GM15510 (cell line): ENCODE results near the gene SYT2.

Experiments
- POLR2A ChIP-seq: IDR thresholded peaks from 3 replicates; pipeline ENCODE4 v1.6.1; 2011; ENCODE audit warnings: borderline replicate concordance; ENCODE audit not compliant: insufficient read length; ENCODE audit errors: extremely low read depth

SYT2 gene

GRCh38 chr1:202709276-202710041 lies 795 bp downstream of the SYT2 start:
- no peak for TF ChIP-seq POLR2A

- no peak for TF ChIP-seq POLR2A
Measured at GRCh38 chr1:202708456-202709275, 1.6 kb downstream of the SYT2 start.

- no peak for TF ChIP-seq POLR2A
Measured at GRCh38 chr1:202706851-202707250, 3.4 kb downstream of the SYT2 start.

DNA sequence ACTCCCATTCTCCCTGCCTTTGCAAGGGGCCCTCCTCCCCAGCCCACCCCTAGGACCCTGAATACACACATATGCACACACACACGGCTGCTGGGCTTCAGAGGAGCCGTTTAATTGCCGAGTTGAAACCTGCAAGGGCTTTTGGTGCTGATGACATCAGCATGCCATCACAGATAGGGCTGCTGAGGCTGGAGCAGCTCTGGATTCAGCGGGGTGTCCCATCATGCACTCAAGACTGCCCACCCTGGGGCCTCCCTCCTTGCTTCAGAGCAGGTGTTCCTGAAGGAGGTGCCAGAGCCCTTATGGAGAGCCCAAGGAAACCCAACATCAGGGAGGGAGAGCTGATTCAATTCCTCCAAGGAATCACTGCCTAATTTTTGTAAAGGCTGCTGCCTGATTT lies 5.7 kb downstream of the SYT2 start:
- no peak for TF ChIP-seq POLR2A

DNA sequence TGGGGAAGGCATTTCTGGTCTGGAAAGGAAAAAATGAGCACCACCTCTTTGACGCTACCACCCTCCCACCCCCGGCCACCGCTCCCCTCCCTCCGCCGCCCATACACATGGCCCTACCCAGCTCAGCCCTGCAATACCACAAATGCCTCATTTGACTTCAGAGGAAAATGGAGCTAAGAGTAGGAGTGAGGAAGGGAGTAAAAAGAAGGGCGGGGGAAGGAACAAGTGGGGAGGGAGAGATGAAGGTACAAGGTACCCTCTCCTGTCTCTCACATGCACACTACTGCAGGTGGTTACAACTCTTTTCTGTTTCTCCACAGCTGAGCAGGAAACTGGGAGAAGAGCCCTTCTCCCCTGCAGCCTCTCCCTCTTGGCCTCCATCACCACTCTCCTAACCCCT lies 7.1 kb downstream of the SYT2 start:
- TF ChIP-seq POLR2A, result no peak

DNA sequence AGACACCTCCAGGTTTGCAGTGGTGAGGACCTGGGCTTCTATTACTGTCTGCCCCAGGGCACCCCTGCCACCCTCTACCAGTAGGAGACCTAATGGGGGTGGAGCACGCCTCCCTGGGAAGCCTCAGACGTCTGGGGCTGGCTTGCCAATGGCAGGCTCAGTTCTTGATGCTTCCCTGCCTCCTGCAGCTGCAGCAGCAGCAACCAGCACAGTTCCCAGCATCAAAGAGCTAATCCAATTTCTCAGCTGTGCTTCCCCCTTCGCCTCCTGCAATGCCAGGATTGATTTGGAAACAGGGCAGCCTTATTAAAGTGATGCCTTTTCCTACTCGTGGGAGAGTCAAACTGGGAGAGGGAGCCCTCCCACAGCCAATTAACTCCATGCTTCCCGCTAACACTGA lies 8.2 kb downstream of the SYT2 start:
- no peak for TF ChIP-seq POLR2A

DNA sequence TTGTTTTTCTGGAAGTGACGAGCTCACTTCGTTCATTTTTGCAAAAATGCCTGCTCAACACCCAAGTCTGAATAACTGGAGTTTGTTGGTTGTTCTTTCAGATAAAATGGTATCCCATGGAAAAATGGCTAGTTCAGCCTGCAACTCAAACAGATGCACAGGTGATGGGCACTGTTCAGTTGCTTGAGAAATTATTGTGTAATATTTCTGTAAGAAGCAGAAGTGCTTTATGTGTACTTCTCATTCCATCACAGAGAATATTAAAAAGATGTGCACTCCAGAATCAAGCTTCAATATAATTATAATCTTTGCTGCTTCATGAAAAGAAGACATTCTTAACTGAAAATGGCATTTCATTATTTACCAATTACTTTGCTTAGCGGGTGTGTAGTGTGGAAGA lies 9.1 kb downstream of the SYT2 start:
- TF ChIP-seq POLR2A, result no peak

DNA sequence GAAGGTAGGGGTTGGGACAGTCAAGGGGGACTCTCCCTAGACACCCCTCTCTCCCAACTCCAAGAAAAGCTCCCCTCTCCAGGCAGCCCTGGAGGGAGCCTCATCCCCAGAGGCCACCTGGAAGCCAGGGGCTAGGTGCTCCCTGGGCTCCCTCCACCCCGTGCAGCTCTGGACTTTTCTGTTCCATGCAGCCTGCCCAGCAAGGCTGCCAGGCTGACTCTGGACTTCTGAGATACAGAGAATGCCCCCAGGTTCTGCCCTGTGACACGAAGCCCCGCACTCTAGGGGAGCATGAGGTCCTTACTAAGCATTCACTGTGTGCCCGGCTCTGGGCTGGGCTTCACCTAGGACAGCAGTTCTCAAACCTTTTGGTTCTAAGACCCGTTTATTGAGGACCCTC lies 10.2 kb downstream of the SYT2 start:
- TF ChIP-seq POLR2A, result no peak

DNA sequence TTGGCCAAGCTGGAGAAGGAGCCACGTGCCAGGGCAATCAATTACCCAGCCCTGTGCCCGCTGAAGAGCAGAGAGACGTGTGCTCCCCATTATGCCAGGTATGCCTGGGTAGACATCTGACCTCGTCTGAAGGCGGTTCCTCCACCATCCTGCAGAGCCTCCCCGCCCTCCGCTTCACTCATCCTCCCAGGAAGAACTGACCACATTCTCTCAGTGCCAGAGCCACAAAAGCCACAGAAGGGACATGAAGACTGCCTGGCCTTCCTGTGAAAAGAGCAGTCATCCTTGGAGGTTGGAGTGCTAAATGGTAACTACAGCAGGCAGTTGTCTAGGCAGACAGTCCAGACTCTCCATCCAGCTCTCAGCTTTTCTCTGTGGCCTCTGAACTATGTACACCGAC lies 12.0 kb downstream of the SYT2 start:
- no peak for TF ChIP-seq POLR2A

DNA sequence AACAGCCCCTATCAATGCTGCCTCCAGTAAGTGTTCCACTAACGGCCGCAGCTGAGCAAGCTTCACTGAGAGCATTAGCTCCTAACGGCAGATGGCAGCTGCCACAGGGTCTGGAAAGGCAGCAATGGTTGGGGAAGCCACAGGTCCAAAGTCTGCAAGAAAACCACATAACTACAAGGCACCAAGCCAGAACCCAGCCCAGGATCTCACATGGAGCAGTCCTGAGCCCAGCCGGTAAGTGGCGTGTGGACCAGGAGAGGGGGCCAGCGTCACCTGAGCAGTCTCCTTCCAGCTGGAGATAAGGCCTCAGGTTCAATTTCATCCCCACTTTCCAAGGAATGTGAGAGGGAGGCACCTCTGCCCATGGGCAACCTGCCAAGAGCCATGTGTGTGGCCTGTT lies 13.2 kb downstream of the SYT2 start:
- TF ChIP-seq POLR2A, result no peak

GRCh38 chr1:202694314-202694713 lies 15.9 kb downstream of the SYT2 start:
- no peak for TF ChIP-seq POLR2A

DNA sequence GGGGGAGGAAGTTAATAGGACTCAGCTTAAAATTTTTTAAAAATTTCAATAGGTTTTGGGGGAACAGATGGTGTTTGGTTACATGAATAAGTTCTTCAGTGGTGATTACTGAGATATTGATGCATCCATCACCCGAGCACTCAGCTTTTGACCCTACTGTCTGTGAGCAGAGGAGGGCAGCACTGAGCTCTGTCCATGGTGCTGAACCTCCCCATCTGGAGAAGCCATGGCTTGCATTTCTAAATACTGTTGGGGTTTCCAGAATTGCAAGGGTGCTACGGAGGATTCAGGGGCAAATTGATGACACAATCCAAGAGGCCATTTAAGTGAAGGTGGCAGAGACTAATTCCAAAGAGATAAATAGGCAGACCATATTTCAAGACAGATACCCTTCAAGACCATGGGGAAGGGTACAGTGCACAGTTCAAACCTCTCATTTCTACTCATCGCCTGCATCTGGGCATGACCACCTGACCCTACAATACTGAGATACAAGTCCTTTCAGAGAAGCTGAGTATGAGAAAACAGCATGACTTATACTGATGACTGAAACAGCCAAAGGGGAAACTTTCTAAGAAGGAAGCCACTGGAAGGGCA lies 17.2 kb downstream of the SYT2 start:
- TF ChIP-seq POLR2A, result no peak

GRCh38 chr1:202691816-202692215 lies 18.4 kb downstream of the SYT2 start:
- no peak for TF ChIP-seq POLR2A

- TF ChIP-seq POLR2A, result no peak
Measured at GRCh38 chr1:202689493-202690342, 20.5 kb downstream of the SYT2 start.

DNA sequence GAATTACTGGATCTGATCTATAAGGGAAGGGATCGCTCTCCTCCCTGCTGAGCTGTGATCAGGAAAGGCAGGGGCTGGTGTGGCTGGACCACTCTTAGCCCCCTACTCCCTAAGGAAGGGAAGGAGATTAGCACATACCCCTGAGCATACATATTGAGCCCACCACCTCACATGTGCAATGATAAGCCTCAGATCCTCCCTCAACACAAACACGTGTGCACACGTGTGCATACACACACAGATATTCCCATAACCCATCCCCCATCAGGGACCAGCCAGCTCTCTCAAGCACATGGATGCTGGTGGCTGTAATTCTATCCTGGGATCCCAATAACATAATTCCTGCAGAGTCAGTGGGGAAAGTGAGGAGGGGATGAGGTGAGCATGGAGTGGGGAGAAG lies 21.2 kb downstream of the SYT2 start:
- no peak for TF ChIP-seq POLR2A

DNA sequence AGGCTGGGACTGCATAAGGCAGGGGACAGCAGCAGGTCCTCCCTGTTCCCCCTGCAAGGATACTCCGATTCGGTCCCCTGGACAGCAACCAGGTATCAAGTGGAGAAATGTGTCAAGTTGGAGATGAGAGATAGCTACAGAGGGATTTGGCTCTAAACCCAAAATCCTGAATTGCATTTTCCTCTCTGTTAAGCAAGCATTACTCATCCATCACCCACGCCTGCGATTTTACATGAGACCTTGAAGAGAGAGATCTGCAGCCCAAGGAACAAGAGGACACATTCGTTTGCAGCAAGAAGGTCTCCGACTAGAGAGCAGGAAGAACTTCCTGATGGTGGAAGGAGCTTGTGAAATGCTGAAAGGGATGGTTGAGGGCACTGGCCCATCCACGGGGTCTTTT lies 21.9 kb downstream of the SYT2 start:
- TF ChIP-seq POLR2A, result no peak

- TF ChIP-seq POLR2A, result no peak
Measured at GRCh38 chr1:202687798-202688197, 22.5 kb downstream of the SYT2 start.
